RWPE1 (cell line): ENCODE data around the gene SLC38A6.

Experiments used
- CTCF ChIA-PET: fragments of 350-600 bp; sonication (Branson Sonifier 250); formaldehyde crosslinking; extraction: SDS; loops from one replicate; lab custom pipeline; 2021; lab: Yijun Ruan, JAX
- POLR2A ChIA-PET: fragments of 400-600 bp; formaldehyde crosslinking; extraction: SDS; loops from one replicate; lab custom pipeline; 2020; ENCODE audit warnings: antibody characterized with exemption; ENCODE audit not compliant: low non-redundant PET; lab: Yijun Ruan, JAX
- DNase-seq: peaks from one replicate; pipeline ENCODE4 v3.0.0; 2012; ENCODE audit warnings: low spot score
- H3K27ac ChIP-seq: fragments of 450-650 bp; 2 replicates; pipeline ENCODE4 v1.5.1; 2017
- TF ChIP-seq, protein P1 (sequence below): fragments of 450-650 bp; conservative IDR thresholded peaks from 2 replicates; pipeline ENCODE4 v1.5.1; 2017; ENCODE audit warnings: low read depth, mild to moderate bottlenecking

Gene SLC38A6

GRCh38 chr14:60980811-60981632, at the start of gene SLC38A6, which contains the start of gene TRMT5:
TSS of gene SLC38A6 (plus strand) at chr14:60981245. CDS start at chr14:60981278, 33 bp downstream.
TSS of gene TRMT5 (minus strand) at chr14:60981079. CDS start at chr14:60980973, 106 bp downstream.
- TF ChIP-seq, protein P1, sequence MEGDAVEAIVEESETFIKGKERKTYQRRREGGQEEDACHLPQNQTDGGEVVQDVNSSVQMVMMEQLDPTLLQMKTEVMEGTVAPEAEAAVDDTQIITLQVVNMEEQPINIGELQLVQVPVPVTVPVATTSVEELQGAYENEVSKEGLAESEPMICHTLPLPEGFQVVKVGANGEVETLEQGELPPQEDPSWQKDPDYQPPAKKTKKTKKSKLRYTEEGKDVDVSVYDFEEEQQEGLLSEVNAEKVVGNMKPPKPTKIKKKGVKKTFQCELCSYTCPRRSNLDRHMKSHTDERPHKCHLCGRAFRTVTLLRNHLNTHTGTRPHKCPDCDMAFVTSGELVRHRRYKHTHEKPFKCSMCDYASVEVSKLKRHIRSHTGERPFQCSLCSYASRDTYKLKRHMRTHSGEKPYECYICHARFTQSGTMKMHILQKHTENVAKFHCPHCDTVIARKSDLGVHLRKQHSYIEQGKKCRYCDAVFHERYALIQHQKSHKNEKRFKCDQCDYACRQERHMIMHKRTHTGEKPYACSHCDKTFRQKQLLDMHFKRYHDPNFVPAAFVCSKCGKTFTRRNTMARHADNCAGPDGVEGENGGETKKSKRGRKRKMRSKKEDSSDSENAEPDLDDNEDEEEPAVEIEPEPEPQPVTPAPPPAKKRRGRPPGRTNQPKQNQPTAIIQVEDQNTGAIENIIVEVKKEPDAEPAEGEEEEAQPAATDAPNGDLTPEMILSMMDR: no peak

GRCh38 chr14:60933920-60934655, 47.0 kb upstream of the SLC38A6 start:
- H3K27ac ChIP-seq: no peak overlapping the region
- ChIA-PET CTCF (no interaction called here), POLR2A (no interaction called here)
- DNase-seq: no peak
- TF ChIP-seq, protein P1: no peak

More at GRCh38 chr14:60980811-60981632, at the start of gene SLC38A6, which contains the start of gene TRMT5:
- ChIA-PET POLR2A (interaction anchor here (0.7 kb wide), 1 partner anchor 331 kb away, joined by 3 read pairs; no protein-coding TSS in a partner anchor), CTCF (interaction anchor here (1.2 kb wide), 1 partner anchor 259 kb away, joined by 8 read pairs; no protein-coding TSS in a partner anchor)
- peak; percentile 94 for DNase-seq
- H3K27ac ChIP-seq: peak within 1 kb of the TSS; percentile 83

GRCh38 chr14:60935319-60935718, 45.7 kb upstream of the SLC38A6 start:
- ChIA-PET CTCF (no interaction called here), POLR2A (no interaction called here)
- TF ChIP-seq, protein P1: no peak
- DNase-seq: no peak
- H3K27ac ChIP-seq: no peak overlapping the region

DNA sequence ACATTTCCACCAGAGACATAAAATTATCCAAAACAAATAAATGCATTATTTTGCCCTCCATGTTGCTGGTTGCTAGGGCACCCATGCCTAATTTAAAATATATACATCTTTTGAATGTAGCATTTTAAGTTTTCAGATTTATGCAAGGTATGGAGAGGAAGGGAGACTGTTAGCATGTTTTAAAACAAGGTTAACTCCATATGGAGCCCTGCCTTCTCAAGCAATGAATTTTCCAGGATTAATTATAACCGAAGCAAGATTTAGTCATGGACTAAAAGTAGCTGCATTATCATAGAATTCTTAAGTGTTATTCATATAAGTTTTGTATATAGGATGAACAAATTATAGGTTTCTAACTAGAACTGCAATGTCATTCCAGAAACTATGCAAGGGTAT, 37.4 kb upstream of the SLC38A6 start:
- CTCF ChIA-PET: no interaction called here

GRCh38 chr14:60944204-60944603, 36.8 kb upstream of the SLC38A6 start:
- no peak overlapping the region for H3K27ac ChIP-seq
- POLR2A ChIA-PET: no interaction called here
- no peak for DNase-seq
- CTCF ChIA-PET: no interaction called here
- TF ChIP-seq, protein P1: no peak

More for the DNA sequence above, 37.4 kb upstream of the SLC38A6 start:
- TF ChIP-seq, protein P1: no peak
- no peak for DNase-seq
- POLR2A ChIA-PET: no interaction called here
- no peak overlapping the region for H3K27ac ChIP-seq

GRCh38 chr14:60945984-60946383, 35.1 kb upstream of the SLC38A6 start:
- ChIA-PET POLR2A (no interaction called here), CTCF (interaction anchor here (0.6 to 0.7 kb wide), 3 partner anchors 327 to 1127 kb away, joined by 3 to 5 read pairs (median 3); no protein-coding TSS in a partner anchor)
- no peak overlapping the region for H3K27ac ChIP-seq
- TF ChIP-seq, protein P1: no peak
- DNase-seq: no peak
